HG02623 (cell line): ENCODE data around the gene SLC12A5.

Experiments
- ATAC-seq: cut with Tn5 transposase; IDR thresholded peaks from one replicate; pipeline ENCODE4 v1.9.1; 2021; ENCODE audit warnings: moderate library complexity; ENCODE audit not compliant: unreplicated experiment

Gene SLC12A5

GRCh38 chr20:46051556-46052308 lies 22.7 kb downstream of the SLC12A5 start:
- ATAC-seq, result no peak

GRCh38 chr20:46053416-46053815 lies 24.4 kb downstream of the SLC12A5 start:
- ATAC-seq, result no peak

GRCh38 chr20:46054606-46055005 lies 25.6 kb downstream of the SLC12A5 start:
- no peak for ATAC-seq

DNA sequence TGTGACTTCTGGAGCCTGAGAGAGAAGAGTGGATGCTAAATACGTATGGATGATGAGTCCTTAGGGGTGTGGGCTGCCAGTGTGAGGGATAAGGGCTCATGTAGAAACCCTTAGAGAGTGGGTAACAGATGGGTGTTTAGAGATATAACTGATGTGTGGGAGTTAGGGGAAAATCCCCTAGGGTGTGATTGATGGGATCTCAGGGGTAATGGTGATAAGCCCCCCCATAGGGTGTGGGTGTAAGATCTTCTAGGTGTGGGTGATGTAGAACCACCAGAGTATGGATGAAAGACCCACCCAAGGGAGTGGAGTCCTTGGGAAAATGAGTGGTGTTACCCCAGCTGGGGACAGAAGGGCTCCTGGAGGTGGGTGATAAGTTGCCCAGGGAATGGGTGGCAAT lies 26.3 kb downstream of the SLC12A5 start:
- ATAC-seq, result no peak

DNA sequence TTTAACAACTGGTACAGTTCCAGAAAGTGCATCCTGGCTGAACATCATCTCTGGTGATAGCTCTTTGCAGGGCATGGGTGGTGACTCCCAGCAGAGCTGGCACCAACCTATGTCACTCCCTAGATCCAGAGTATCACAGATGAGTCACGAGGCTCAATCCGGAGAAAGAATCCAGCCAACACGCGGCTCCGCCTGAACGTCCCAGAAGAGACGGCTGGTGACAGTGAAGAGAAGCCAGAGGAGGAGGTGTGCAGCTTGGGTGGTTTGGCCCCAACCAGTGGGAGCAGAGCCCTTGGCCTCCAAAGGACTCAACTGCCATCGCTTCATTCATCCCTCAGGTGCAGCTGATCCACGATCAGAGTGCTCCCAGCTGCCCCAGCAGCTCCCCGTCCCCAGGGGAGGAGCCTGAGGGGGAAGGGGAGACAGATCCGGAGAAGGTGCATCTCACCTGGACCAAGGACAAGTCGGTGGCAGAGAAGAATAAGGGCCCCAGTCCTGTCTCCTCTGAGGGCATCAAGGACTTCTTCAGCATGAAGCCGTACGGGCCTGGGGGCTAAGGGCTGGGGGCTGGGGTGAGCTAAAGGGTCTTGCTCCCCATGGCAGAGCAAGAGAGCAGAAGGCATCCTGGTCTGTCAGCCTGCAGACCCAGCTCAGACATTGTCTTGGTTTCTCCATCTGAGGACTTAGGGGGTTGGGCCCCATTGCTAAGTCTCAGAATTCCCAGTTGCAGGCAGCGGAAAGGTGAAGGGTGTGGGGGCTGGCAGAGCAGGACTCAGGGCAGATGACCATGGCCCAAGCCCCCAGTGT lies 27.2 kb downstream of the SLC12A5 start:
- no peak for ATAC-seq

GRCh38 chr20:46056970-46057855 lies 28.2 kb downstream of the SLC12A5 start:
- ATAC-seq, result no peak

DNA sequence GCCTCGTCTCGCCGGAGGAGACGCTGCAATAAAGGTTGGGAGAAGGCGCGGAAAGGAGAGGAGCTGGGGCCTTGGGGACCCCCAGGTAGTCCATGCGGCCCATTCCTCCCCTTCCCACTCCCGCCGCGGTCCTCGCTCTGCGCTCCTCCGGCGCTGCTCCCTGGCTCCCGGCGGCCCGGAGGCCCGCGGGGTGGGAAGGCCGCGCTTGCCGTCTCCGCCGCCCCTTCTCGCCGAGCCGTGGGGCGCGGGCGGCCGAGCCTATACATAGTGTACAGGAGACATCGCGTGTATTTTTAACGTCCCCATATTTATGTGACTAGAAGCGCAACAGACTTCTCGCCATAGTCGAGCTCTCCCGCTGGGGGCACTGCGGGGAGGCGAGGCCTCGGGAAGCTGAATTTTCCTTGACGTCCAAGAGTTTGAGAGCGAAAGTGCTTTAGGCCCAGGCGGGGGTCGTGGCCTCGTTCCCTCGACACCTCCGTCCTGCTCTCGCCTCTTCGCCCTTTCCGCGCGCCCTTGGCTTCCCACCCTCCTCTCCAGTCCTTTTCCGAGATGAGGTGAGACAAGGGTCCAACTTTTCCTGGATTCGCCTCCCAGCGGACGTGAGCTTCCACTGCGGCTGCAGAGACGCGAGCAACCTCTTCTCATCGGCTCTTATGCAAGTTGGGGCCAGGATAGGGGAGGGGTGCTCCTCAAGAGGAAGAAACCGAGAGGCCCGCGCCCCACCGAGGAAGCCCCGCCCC lies 29.0 kb downstream of the SLC12A5 start:
- ATAC-seq, result no peak

- ATAC-seq, result no peak
These were observed 29.7 kb downstream of the SLC12A5 start for GRCh38 chr20:46058599-46059281.

DNA sequence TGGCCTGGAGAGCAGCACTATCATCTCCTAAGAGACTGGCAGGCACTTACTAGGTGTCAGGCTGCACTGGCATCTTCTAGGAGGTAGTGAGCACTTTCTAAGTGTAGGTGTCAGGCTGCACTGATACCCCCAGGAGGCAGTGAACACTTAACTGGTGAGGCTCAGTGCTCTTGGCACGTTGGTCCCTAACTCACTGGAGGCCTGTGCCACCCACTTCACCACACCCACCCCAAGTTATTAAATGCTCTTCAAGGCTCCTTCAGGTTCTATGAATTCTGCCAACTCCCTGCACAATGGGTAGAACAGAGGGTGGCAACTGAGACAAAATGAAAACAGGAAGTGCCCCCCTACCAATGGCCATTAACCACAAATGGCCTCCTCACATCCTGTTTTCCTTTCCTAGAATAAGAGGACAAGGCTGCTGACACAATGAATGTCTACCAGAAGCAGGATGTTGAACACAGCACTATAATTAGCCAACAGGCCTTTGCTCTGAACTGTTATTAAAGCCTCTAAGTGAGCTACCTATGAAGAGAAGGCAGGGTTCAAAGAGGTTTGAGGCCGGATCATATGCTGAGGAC lies 31.4 kb downstream of the SLC12A5 start:
- no peak for ATAC-seq

GRCh38 chr20:46060975-46061374 lies 32.0 kb downstream of the SLC12A5 start:
- no peak for ATAC-seq

DNA sequence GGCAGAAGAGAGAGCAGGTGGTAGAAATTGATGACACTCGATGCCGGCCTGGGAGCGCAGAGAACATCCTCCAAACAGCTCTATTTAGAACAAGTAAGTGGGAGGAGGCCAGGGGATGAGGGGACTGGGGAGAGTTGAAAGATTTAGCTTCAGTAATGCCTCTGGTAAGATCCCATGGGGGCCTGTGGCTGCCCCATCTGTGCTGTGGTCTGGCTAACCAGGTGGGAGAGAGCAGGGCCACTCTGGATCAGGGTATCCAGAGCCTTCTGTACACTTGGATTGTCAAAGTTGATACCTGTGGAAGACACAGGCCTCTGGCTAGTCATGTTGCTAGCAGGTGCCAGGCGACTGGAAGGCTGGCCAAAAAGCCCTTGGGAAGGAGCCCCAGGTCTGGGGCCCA lies 33.1 kb downstream of the SLC12A5 start:
- no peak for ATAC-seq

GRCh38 chr20:46062621-46063020 lies 33.6 kb downstream of the SLC12A5 start:
- ATAC-seq, result no peak

- no peak for ATAC-seq
These were observed 34.1 kb downstream of the SLC12A5 start for GRCh38 chr20:46063151-46063550.

DNA sequence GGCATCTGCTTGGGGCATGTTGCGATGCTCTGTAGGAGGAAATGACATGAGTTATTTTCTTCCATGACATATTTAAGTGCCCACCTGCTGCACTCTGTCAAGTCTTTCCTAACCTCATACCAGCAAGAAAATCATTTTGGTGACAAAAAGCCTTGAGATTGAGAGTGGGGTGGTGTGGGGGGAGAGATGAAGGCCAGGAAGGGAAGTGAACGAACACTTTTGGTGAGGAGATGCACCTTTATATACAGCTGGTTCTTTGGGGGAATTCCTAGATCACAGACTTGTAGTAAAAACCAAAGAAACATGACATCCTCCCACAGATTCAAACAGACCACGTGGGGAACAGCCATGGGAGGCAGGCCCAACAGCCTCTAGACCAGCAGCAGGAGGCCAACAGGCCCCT lies 34.6 kb downstream of the SLC12A5 start:
- no peak for ATAC-seq

- no peak for ATAC-seq
These were observed 36.0 kb downstream of the SLC12A5 start for GRCh38 chr20:46065006-46065405.

GRCh38 chr20:46065691-46066090 lies 36.7 kb downstream of the SLC12A5 start:
- no peak for ATAC-seq

DNA sequence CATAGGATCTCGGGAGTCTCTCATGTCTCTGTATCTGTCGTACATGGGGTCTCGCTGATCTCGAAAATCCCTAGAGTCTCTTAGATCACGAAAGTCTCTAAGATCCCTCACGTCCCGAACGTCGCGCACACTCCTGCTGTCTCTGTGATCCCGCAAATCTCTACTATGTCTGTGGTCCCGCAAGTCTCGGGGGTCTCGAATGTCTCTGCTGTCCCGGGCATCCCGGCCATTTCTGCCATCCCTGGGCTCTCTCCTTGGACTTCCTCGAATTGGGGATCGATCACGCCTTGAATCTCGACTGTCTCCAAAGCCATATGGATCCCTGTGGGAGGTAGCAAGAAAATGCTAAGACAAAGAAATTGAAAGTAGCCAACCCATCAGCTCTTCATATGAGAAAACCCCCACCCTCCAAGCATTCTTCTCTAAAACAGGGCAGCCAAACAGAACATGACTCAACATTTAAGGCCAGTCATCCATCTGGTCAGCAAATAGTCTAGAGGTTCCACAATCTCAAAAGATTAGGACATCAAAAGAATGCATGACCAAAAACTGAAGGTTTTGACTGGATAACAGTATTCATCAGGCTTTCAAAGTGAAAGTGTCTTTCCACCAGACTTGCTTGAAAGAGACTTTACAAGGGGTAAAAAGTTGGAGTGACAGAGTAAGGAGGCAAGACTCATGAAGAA lies 41.3 kb downstream of the SLC12A5 start:
- no peak for ATAC-seq

DNA sequence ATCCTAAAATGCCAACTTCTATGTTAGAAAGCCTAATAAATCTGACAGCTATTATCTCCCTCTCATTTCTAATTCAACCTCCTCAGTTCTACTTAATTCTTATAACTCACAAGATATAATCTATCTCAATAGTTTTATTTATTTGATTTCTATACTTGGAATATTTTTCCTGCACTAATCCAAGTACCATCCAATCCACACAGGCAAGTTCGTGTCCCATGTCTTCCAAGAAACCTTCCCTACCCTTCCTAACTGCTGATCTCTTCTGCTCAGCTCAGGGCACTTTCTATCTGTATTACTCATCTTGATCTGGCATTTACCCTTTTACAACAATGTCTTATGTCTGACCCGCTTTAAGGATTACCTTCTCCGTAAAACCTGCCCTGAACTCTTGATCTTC lies 42.6 kb downstream of the SLC12A5 start:
- no peak for ATAC-seq

DNA sequence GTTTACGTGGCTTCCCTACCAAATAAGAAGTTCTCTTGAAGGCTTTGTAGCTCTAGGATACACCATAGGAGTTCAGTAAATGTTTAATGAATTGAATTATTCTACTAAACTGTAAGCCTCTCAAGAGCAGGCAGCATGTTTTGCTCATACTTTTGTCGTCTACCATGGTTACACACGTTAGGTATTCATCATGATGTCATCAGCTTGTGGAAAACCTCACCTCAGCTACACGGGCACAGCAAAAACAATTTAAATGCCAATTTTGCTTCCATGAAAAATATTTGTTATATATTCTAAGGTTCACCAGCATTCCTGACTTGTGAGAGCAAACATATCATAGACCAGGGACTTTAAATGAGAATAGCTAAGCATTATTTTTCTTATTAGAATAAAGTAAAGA lies 44.0 kb downstream of the SLC12A5 start:
- ATAC-seq, result no peak
